HK-2 (cell line): ENCODE results near the gene INPP5D.
A peak's percentile ranks its signal among the peaks of the same experiment; 100 is the strongest.

Source experiments
- DNase-seq: peaks from one replicate; pipeline ENCODE4 v3.0.0-alpha.2; 2018; ENCODE audit not compliant: unreplicated experiment

Gene INPP5D

DNA sequence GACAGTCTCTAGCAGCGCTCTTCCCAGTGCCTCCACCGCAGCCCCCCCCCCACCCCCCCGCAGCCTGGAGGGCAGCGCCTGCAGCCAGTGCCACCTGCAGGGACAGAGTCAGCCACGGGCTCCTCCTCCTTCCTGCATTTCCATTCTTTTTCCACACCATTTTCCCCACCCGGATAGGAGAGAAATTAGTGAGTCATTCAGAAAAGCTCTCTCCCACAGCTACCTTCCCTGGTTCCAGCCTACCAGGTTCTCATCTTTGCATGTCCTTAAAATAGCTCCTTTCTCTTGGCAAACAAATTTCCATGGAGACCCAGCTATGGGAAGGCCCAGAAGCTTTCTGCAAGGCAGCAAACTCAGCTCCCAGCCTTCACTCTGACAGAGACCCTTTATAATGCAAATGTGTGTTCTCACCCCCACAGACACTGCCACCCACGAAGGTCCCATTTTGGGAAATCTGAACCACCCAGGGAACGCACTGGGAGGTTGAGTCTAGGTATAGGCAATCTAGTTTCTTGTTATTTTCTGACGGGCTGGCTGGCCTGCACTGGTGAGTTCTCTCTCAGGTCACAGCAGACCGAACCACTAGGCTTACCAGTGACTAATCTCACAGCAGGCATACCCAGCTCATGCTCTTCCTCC lies 149.5 kb downstream of the INPP5D start:
- DNase-seq = peak; percentile 83

DNA sequence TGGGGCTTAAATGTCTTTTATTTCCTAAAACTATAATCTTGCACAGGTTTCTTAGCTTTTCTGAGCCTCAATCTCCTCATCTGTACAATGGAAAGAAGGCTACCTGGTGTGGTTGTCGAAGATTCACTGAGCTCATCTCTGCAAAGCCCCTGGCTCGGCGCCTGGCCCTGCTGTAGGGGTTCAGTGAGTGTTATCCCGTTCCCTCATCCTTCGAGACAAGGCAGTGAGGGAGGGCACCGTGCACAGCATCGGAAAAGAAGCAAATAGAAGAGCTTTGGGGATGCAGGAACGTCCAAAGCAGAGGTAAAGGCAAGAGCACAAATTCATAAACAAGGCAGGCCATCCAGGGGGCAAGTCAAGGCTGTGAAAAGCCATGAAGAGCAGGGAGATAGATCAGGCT lies 150.1 kb downstream of the INPP5D start:
- DNase-seq = no peak

DNA sequence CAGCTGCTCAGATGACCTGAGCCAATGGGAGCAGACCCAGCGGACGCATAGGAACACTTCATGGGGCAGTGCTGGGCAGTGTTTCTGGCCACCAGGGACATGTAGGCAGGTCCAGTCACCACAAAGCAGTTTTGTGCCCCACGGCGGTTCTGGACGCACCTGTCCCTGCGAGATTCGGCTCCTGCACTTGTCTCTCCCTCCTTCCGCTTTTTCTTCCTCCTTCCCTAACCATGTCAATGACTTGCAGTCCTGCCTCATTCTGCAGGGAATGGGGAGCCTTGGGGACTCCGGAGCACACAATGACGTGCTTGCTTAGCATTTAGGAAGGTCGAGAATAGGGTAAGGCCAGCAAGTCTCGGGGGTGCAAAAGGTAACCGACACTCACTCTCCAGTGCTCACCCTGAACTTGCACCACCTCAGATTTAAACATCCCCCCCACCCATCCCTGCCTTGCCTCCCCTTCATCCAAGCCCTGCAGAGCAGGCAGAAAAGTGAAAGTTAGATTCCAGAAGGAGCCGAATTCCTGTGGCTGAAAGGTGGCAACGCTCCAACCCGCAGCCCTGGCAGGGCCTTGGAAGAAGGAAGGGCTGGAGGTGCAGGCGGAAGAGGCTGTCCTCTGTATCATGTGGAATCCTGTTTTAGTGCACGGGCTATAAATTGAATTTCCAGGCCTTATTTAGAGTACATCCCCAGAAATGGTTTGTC lies 150.9 kb downstream of the INPP5D start:
- peak; percentile 86 for DNase-seq

DNA sequence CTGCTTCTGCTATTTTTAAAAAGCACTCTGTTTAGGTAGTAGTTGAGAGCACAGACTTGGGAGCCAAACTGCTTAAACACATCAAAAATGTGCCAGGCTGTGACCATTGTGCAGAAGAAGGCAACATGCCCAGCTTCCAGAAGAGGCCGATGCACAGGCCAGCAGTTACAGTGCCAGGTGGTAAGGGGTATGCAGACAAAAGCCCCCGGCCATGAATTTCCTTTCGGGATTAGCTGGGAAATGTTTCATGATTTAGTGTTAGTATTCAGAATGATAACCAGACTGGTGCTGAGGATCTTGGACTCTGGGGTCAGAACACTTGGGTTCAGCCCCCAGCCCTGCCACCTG lies 151.4 kb downstream of the INPP5D start:
- no peak for DNase-seq

DNA sequence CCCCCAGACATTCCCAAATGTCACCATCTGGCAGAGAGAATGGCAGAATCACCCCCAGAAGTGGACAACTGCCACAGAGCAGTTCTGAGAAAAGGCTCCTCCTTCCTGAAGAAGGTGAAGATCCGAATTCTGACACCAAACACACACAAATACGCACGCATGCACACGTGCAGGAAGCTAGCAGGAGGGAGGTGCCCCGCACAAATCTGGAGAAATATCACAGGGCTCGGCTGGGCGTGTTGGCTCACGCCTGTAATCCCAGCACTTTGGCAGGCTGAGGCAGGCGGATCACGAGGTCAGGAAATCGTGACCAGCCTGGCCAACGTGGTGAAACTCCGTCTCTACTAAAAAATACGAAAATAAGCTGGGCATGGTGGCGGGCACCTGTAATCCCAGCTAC lies 152.9 kb downstream of the INPP5D start:
- DNase-seq = no peak

DNA sequence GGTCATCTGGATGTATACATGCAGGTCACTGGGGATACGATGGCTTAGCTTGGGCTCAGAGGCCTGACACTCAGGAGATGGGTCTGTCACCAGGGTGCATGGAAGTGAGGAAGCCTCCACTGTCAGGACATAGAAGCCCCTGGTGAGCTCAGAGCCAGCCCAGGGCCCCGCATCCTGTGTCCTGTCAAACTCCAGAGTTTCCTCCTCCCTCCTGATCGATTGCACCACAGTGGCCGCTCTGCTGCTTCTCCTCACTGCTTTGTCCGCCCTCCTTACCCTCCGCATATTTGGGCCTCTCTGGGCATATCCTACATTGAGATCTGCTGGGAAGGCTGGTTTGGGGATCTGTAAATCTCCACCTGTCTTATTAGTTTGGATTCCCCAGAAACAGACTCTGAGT lies 153.8 kb downstream of the INPP5D start:
- DNase-seq = no peak

DNA sequence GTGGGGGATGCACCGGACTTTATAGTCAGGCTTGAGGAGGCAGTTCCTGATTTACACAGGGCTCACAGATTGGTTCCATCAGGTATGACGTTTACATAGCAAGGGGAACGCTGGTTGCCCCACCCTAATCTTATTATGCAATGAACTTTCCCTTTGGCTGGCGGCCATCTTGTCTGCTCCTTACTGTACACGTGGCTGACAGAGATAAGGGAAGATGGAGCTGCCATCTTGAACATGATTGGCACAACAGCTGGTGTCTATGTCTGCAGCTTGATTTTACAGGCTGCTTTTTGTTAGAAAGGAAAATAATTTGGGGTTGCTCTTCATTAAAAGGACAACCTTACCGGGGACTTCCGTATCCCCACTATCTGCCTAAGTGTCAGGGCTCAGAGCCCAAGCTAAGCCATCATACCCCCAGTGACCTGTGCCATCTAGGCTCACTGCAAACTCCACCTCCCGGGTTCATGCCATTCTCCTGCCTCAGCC lies 157.8 kb downstream of the INPP5D start:
- DNase-seq = no peak

DNA sequence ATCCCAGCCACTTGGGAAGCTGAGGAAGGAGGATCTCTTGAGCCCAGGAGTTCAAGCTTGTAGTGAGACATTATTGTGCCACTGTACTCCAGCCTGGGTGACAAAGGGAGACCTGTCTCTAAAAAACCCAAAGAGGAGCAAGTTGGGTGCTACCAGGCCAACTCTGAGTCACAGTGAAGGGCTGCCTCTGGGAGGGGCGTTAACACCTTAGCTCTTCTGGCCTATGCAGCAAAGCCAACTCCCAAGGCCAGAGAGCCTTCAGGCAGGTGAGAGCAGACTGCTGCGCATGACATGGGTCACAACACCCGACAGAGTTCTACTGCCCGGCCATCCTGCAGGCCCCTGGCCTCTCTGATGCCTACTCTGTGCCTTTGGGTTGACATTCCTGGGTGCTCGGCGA lies 158.7 kb downstream of the INPP5D start:
- DNase-seq = no peak

DNA sequence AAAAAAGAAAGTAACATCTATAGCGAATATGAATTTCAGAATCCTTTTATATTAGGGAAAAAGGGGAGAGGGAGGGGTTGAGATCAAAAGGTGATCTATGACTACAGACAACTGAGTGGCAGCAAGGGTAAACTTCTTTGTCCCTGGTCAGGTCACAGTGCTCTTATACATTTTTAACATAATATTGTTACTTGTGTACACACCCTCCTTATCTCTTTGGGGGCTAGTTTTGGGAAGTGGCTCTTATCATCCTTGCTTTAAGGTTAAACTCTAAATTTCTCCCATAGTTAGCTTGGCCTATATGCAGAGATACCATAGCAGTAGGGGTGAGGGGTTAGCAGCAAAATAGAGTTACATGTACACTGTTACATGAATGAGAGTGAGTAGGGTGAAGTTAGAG lies 159.7 kb downstream of the INPP5D start:
- DNase-seq = no peak

DNA sequence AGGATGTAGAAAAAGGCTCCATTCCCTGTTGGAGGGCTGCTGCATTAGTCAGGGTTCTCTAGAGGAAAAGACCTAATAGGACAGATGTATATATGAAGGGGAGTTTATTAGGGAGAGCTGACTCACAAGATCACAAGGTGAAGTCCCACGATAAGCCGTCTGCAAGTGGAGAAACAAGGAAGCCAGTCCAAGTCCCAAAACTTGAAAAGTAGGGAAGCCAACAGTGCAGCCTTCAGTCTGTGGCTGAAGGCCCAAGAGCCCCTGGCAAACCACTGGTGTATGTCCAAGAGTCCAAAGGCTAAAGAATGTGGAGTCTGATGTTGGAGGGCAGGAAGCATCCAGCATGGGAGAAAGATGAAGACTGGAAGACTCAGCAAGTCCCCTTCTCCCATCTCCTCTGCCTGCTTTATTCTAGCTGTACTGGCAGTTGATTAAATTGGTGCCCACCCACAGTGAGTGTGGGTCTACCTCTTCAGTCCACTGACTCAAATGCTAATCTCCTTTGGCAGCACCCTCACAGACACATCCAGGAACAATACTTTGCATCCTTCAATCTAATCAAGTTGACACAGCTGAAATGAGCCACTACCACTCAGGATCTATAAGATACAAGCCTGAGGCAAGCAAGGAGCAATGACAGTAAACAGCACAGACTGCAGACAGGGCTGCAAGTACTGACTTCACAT lies 161.4 kb downstream of the INPP5D start:
- no peak for DNase-seq

DNA sequence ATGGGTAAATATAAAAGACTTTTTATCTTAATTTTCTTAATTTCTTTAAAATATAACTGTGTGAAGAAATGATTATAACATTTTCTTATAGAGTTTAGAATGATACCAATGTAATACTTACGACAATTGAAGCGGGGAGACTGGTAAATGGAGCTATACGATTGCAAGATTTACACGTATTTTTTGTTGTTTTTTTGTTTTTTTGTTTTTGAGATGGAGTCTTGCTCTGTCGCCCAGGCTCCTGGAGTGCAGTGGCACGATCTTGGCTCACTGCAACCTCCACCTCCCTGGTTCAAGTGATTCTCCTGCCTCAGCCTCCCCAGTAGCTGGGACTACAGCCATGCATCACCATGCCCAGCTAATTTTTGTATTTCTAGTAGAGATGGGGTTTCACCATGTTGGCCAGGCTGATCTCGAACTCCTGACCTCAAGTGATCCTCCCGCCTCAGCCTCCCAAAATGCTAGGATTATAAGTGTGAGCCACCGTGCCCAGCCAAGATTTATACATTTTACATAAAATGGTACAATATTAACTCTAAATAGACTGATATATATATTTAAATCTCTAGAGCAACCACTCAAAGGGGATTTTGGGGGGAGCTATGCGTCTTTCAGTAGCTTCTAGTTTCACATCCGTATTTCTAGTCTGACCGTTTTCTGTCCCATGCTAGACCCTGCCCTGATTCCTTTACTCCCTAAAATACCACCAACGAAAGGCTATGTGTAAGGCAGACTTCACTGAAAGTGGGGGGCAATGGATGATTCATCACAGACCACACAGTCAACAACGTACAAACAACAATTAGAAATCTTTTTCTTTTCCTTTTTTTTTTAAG lies 163.1 kb downstream of the INPP5D start:
- DNase-seq = no peak

DNA sequence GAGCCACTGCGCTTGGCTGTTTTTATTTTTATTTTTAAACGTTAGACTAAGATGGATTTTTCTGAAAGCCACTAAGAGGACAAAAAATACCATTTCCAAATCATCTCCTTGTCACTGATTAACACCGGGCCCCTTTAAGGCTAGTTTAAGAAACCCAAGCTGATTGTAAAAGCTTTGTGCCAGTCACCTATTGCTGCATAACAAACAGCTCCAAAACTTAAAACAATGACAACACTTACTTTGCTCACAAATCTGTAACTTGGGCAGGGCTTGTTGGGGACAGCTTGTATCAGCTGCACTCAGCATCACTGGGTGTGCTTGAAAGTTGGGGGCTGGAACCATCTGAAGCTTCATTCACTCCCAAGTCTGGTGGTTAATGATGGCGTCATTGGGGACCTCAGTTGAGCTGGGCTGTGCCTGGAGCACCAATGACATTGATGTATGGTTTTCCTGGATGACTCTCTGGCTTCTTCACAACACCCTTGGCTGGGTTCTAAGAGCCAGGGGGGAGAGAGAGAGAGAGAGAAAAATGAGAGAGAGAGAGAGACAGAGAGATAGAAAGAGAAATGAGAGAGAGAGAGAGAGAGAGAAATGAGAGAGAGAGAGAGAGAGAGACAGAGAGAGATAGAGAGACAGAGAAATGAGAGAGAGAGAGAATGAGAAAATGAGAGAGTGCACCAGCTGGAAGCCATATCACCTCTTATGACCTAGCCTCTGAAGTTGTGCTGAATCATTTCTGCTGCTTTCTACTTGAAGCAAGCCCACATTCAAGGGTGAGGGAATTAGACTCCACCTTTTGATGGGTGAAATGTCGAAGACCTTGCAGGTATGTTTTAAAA lies 165.3 kb downstream of the INPP5D start:
- DNase-seq = no peak

DNA sequence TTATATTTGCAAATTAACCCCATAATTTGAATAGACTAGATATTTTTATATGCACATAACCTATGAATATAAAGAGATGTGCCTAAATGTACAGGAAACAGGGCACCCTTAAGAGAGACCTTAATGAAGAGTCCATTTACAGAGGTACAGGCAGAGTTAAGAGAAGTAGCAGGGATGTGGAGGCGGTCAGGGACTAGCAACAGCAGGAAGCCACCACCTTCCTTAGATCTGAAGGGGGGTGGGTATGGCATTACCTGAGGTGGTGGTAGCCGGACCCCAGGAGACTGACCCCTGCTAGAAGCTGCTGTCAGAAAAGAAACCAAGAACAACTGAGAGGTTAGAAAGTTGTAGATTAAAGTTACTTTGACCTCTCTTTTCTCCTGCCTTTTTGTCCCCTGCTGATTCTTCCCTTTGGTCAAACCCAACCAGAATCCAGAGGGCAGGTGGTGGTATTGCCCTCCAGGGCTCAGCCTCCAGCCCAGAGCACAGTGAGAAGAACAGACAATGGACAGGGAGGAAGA lies 166.4 kb downstream of the INPP5D start:
- DNase-seq = no peak

DNA sequence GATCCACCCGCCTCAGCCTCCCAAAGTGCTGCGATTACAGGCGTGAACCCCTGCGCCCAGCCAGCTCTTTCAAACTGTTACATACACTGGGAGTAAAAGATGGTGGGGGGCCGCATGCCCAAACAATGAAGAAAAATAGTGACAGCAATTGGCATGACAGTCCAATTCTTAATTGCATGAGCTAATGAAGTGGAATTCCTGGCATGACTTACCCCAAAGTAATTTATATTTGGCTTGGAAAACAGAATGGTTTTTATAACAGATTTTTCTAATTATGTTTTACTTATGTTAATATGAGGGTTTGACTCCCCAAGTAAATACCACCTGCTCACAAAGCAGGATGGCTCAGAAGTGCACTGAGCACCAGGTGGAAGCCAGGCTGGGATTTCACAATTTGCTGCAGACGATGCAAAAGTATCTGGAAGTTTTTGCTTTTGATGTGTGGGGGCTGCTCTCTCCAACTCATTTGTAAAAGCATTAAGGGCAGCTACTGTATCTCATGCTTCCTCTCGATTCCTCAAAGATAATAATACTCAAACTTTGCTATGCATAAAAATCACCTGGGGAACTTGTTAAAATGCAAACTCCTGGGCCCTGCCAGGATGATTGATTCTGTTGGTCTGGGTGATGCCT lies 167.3 kb downstream of the INPP5D start:
- DNase-seq = no peak

DNA sequence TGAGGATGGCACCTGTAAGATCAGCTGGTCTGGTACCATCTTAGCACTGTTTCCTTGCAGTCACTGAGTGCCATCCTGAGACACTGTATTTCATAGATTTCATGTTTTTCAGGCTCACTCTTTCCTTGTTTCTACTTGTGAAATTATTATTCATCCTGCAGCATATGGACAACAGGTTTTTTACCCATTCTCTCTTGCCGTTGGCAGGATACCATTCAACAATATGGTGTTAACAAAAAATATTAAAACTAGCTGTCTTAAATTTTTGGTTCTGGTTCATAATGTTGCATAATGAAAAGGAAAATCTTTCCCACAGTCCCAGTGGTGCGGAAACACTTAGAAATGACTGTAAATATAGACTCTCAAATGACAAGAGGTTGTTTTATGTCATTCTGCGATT lies 168.2 kb downstream of the INPP5D start:
- no peak for DNase-seq

DNA sequence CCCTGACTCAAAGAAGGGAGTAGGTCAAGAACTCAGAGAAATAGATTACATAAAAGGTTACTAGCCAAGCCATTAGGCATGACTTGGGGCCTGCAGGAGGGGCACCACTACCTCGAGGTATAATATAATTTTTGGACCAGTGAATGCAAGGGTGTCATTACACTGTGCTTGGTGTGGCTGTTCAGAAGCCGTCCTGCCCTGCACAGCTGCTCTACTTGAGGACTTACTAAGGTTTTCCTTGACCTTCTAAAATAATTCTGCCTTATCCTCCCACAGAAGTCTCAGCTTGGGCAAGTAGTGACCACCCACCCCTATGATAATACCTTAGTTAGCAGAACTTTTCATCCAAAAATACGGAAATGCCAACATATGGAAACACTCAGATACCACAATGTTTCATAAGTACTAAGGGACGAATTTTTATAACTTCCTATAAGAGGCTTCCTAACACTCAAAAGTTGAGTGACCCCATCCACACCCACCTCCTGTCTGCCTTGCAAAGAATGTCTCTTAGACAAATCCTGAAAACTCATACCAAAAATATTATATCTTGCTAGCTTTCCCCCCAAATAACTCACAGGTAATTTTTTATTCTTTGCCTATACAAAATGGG lies 173.6 kb downstream of the INPP5D start:
- no peak for DNase-seq

DNA sequence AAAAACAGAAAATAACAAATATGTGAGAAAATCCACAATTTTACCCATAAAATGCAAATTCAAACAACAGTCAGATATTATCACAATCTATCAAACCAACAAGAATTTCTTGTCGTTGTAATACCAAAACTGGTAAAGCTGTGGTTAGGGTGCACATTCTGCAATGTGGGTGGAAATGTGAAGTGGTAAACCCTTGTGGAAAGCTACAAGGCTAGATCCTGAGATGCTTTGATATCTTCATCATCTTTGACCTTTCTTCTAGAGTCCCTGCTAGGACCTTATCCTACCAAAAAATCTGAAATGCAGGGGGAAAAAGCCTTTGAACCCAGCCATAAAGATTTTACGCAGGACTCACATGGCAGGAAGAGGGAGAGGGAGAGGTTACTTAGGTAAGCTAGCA lies 174.1 kb downstream of the INPP5D start:
- DNase-seq = no peak

DNA sequence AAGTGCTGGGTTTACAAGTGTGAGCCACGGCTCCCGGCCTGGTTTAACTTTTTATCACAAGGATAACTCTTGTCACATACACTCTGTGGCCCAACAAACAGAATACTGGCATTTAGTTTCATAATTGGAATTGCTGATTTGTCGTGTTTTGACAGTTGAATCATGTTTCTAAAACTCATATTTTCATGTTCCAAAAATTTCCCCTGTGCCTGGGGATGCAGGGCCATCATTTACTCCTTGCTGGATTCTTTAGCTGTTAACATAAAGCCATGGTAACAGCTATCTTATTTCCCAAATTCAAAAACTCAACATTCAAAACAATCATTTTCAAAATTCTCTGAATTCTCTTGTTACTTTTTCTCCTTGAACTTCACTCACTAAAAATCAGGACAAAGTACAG lies 174.9 kb downstream of the INPP5D start:
- DNase-seq = no peak

DNA sequence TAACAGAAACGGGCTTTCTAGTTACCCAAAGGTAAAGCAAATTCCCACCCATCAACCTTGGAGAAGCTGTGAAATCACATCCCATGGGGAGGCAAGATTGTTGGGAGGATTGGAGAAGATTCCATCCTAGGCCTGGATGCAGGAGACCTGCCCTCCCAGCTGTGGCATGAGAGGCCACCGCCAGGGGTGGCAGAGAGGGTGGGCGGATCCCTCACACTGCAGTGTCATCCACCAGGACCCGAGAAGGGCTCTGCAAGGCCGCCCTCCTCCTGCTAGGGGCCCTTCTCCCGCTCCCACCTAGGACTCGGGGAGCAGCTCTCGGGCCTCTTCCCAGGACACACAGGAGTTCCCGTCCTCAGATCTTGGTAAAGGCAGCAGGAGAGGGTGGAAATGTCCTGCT lies 175.8 kb downstream of the INPP5D start:
- no peak for DNase-seq
